Spleen (tissue), 11 donors: ENCODE measurements around the gene GDPD5. TPM values are rescaled to one million over a fixed set of nuclear protein-coding genes. Genes with fewer than 3 reads are reported as not detected.

Experiments used
- DNase-seq: peaks from one replicate; pipeline ENCODE4 v3.0.0-alpha.2; 2020
- H3K27ac ChIP-seq, 8 donors: fragments of 200-600 bp; sonication (generic) in 7 of 8; 1 replicate in 4 of 8; 2 replicates in 4 of 8; pipeline versions ENCODE4 v1.5.0 to v1.8.0; 2016 to 2021; ENCODE audit warnings: inconsistent platforms in 4 of 8, mild to moderate bottlenecking in 4 of 8, moderate library complexity in 1 of 8
- H3K27me3 ChIP-seq, 7 donors: fragments of 200-600 bp; sonication (generic) in 6 of 7; replicated peaks in 1 of 7; 1 replicate in 4 of 7; 2 replicates in 3 of 7; pipeline versions ENCODE4 v1.5.0 to v1.8.0; 2016 to 2021; ENCODE audit warnings: inconsistent platforms in 3 of 7, mild to moderate bottlenecking in 1 of 7
- H3K36me3 ChIP-seq, 6 donors: fragments of 200-600 bp; sonication (generic) in 5 of 6; 1 replicate in 4 of 6; 2 replicates in 2 of 6; pipeline versions ENCODE4 v1.5.0 to v1.8.0; 2016 to 2021; ENCODE audit warnings: inconsistent platforms in 2 of 6
- H3K4me1 ChIP-seq, 6 donors: fragments of 200-600 bp; sonication (generic) in 5 of 6; 1 replicate in 3 of 6; 2 replicates in 3 of 6; pipeline versions ENCODE4 v1.5.0 to v1.8.0; 2016 to 2021; ENCODE audit warnings: inconsistent platforms in 3 of 6
- H3K4me3 ChIP-seq, 8 donors: fragments of 200-600 bp; sonication (generic) in 7 of 8; 1 replicate in 4 of 8; 2 replicates in 4 of 8; pipeline versions ENCODE4 v1.5.0 to v1.8.0; 2016 to 2021; ENCODE audit warnings: inconsistent platforms in 4 of 8, mild to moderate bottlenecking in 4 of 8, moderate library complexity in 2 of 8
- H3K9me3 ChIP-seq, 8 donors: fragments of 200-600 bp; sonication (generic) in 7 of 8; 1 replicate in 4 of 8; 2 replicates in 4 of 8; pipeline versions ENCODE4 v1.5.0 to v1.8.0; 2016 to 2021; ENCODE audit warnings: inconsistent platforms in 4 of 8
- CTCF ChIP-seq, 11 experiments: fragments of 200-600 bp in 7 of 11; fragments of 450-650 bp in 4 of 11; sonication (generic) in 4 of 11; IDR thresholded peaks in 8 of 11; conservative IDR thresholded peaks in 3 of 11; 1 replicate in 7 of 11; 2 replicates in 4 of 11; pipeline versions ENCODE4 v1.4.0 to v1.8.0; 2016 to 2021; ENCODE audit warnings: antibody characterized with exemption in 11 of 11, inconsistent platforms in 4 of 11, mild to moderate bottlenecking in 1 of 11
- POLR2A ChIP-seq, 3 donors: fragments of 450-650 bp; IDR thresholded peaks; one replicate each; pipeline ENCODE4 v1.5.1; 2017; ENCODE audit warnings: antibody characterized with exemption in 3 of 3, mild to moderate bottlenecking in 1 of 3
- POLR2AphosphoS5 ChIP-seq, 3 donors: sonication (generic); formaldehyde crosslinking; IDR thresholded peaks; one replicate each; pipeline ENCODE4 v1.5.1; 2017; ENCODE audit warnings: antibody characterized with exemption in 3 of 3
- WGBS, 5 donors: extraction: QIAGEN DNeasy Blood & Tissue Kit in 3 of 5; methylation state at CpG; one replicate each; pipeline versions ENCODE4 v1.1.5 to v1.1.7; 2013 to 2018; 5-methylcytosine and 5-hydroxymethylcytosine counted together
- intact Hi-C: fragments of 100-400 bp; cut with DNase I; formaldehyde crosslinking; loops from one replicate; pipeline ENCODE4 v1.15.0; 2023; ENCODE audit warnings: low total_unique reads
- polyA plus RNA-seq, 3 donors: library from polyadenylated mRNA; stranded (reverse); fragments of 200-250 nt; gene quantifications; one replicate each; pipeline ENCODE4 v1.2.1, GENCODE V29; 2013
- total RNA-seq, 7 donors: library from RNA; depleted of rRNA in 3 of 7; stranded (reverse); fragments of >200 nt in 3 of 7; fragmentation: NEBNext Ultra II Directional in 4 of 7; extraction: Animal tissue kit (Norgen Biotek cat#: 25700) in 4 of 7; gene quantifications; one replicate each; pipeline versions ENCODE4 v1.1.0 to v1.2.1, GENCODE V29; 2016 to 2021
- donor health status: healthy with polysubstance abuse.
- donor health status: DM: no; HTN: no; CAD: no; lungs with moderate emphysema.
- donor health status: DM: no; HTN: no; CAD: no.
- donor health status: Bipolar disorder and iron deficiency.
- donor health status: healthy.
- donor health status: DM: no; HTN: no; CAD: no.
- donor health status: DM: yes; HTN: yes; CAD: no.

GDPD5 gene
- total and polyA plus RNA-seq, 10 donors, result 44.6 to 273 (median 146) TPM

DNA sequence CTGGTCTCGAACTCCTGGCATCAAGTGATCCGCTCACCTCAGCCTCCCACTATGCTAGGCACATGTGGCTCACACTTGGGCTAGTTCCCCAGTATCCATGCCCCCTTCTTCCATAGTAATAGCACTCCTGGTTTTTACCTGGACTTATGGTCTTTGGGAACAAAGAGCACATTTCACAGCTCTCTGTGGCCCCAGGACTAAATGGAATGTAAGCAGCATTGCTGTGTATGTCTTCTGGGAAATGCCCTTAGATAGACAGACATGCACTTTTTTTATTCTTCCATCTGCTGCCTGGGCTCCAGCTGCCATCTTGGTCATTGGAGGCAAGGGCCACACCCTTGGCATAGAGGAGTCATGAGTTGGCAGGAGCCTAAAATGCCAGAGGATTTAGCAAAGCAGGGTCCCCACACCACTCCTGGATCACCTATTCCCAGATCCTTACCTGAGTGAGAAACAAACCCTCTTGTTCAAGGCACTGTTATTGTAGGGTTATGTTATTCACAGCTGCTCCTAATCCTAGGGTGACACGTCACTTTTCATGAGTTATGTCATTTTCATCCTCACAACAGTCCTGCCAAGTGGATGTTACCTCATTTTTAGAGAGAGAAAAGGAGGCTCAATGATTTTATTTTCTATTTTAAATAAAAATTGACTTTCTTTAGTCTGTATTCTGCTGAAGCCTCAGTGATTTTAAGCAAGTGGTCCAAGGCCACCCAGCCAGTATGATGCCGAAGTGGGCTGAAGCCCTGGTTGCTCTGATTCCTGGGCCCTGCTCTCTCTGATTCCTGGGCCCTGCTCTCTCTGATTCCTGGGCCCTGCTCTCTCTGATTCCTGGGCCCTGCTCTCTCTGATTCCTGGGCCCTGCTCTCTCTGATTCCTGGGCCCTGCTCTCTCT is 15.7 kb upstream of the GDPD5 start:
- Histone ChIP-seq H3K27ac (no peak overlapping the region), H3K36me3 (no peaks in the 10 kb centered on the region), H3K4me3 (no peak overlapping the region), H3K9me3 (no peaks in the 10 kb centered on the region), H3K27me3 (peaks cover 0 to 8% (median 0%) of the 10 kb centered on the region in 7 donors), H3K4me1 (peaks cover 14 to 34% (median 23%) of the 10 kb centered on the region in 6 donors)
- intact Hi-C loops, result loop anchor here (10.0 kb wide), 1 partner anchor 53 kb away; no protein-coding TSS in a partner anchor
- DNase-seq, result no peak
- no peak for TF ChIP-seq POLR2AphosphoS5 (IDR thresholded peaks at IDR 0.05)
- TF ChIP-seq CTCF (IDR thresholded peaks at IDR 0.05 in 8 of 11, conservative IDR thresholded peaks at IDR 0.05 in 3 of 11), result no peak
- no peak for TF ChIP-seq POLR2A (IDR thresholded peaks at IDR 0.05)
- WGBS, 5 donors, result 86 to 94% (median 91%) methylated on average over 4 of the region's 4 CpGs

DNA sequence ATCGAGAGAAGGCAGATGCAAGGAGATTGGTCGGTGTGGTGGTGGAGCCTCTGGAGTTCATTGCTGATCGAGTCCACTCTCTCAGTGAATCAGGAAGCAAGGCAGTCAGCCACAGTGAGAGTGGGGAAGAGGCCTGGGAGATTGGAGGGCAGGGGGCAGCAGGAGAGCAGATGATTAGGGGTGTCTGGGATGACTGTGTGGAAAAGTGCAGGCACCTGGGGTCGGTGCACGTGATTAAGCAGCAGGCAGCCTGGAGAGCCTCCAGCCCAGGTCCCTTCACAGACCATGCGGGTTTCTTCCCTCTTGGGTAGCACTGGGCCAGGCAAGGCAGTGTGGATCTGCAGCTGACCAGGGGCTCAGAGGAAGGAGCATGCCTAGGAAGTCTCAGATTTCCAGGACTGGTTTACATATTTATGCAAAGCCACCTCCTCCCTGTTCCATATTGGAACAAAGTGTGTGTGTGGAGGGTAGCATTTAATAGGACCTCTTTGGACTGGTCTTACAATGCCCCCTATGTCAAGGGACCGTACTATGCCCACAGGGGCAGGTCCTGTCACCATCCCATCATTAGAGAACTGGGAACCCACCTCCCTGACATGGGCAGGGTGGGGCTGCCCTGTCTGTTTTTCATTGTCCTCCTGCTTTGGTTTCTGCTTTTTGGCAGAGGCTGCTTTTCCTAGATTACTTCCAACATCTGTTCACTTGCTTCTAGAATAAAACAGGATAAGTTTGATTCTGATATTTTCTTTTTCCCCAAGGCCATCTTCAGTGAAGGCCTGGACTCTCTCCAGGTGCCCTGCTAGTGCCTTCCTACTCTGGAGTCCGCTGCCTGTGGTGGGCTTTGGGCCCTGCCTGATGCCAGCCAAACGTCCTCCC is 14.0 kb upstream of the GDPD5 start:
- H3K4me3 ChIP-seq, result no peak overlapping the region
- H3K27ac ChIP-seq, result no peak overlapping the region
- no peaks in the 10 kb centered on the region for H3K9me3 ChIP-seq
- 75 to 85% (median 78%) methylated on average over 9 of the region's 9 CpGs for WGBS, 5 donors
- DNase-seq, result no peak
- no peaks in the 10 kb centered on the region for H3K36me3 ChIP-seq
- intact Hi-C loops, result loop anchor here (10.0 kb wide), 1 partner anchor 55 kb away; no protein-coding TSS in a partner anchor
- peaks cover 14 to 51% (median 33%) of the 10 kb centered on the region in 6 donors for H3K4me1 ChIP-seq
- H3K27me3 ChIP-seq, result no peaks in the 10 kb centered on the region
- TF ChIP-seq CTCF (IDR thresholded peaks at IDR 0.05 in 8 of 11, conservative IDR thresholded peaks at IDR 0.05 in 3 of 11), result no peak
- no peak for TF ChIP-seq POLR2AphosphoS5 (IDR thresholded peaks at IDR 0.05)
- TF ChIP-seq POLR2A (IDR thresholded peaks at IDR 0.05), result no peak

GRCh38 chr11:75538150-75538942 is 12.6 kb upstream of the GDPD5 start:
- DNase-seq, result no peak
- Histone ChIP-seq H3K27me3 (no peaks in the 10 kb centered on the region), H3K4me3 (no peak overlapping the region), H3K36me3 (no peaks in the 10 kb centered on the region), H3K4me1 (peaks cover 23 to 63% (median 43%) of the 10 kb centered on the region in 6 donors), H3K27ac (no peak overlapping the region), H3K9me3 (no peaks in the 10 kb centered on the region)
- 70 to 74% (median 73%) methylated on average over 11 of the region's 11 CpGs for WGBS, 5 donors
- intact Hi-C loops, result no loop called here
- TF ChIP-seq POLR2AphosphoS5 (IDR thresholded peaks at IDR 0.05) (no peak), CTCF (IDR thresholded peaks at IDR 0.05 in 8 of 11, conservative IDR thresholded peaks at IDR 0.05 in 3 of 11) (no peak), POLR2A (IDR thresholded peaks at IDR 0.05) (no peak)
